Mucosa of descending colon (tissue), 3 donors: Measurements from ENCODE around the gene ARHGAP27. TPM values are rescaled to one million over a fixed set of nuclear protein-coding genes. Genes with fewer than 3 reads are reported as not detected.

Experiments
- ATAC-seq: fragments of 200-7000 bp; cut with Tn5 transposase; one replicate; pipeline ENCODE4 v1.9.1; 2020; ENCODE audit warnings: mild to moderate bottlenecking, moderate library complexity
- DNase-seq, 3 donors: peaks; one replicate each; pipeline ENCODE4 v3.0.0-alpha.2; 2020
- H3K36me3 ChIP-seq: fragments of 200-600 bp; one replicate; pipeline ENCODE4 v1.8.0; 2021; ENCODE audit warnings: low read depth, mild to moderate bottlenecking
- H3K4me1 ChIP-seq: fragments of 200-600 bp; one replicate; pipeline ENCODE4 v1.8.0; 2021; ENCODE audit warnings: low read depth, mild to moderate bottlenecking
- H3K4me3 ChIP-seq: fragments of 200-600 bp; one replicate; pipeline ENCODE4 v1.8.0; 2021; ENCODE audit warnings: mild to moderate bottlenecking
- H3K9me3 ChIP-seq: fragments of 200-600 bp; one replicate; pipeline ENCODE4 v1.8.0; 2021; ENCODE audit warnings: mild to moderate bottlenecking
- intact Hi-C, 2 donors: fragments of 100-400 bp; cut with DNase I in 1 of 2; cut with micrococcal nuclease in 1 of 2; formaldehyde crosslinking; loops; one replicate each; pipeline versions ENCODE4 v1.11.0 to v1.11.1; 2022; cut with DNase I, micrococcal nuclease
- total RNA-seq, 3 donors: library from RNA; stranded (reverse); fragmentation: NEBNext Ultra II Directional in 2 of 3; extraction: Animal tissue kit (Norgen Biotek cat#: 25700) in 2 of 3; gene quantifications; one replicate each; pipeline versions ENCODE4 v1.2.1 to v1.2.4, GENCODE V29; 2021 to 2023
- TF ChIP-seq, protein P1 (sequence below): fragments of 200-600 bp; IDR thresholded peaks from one replicate; pipeline ENCODE4 v1.8.0; 2022; ENCODE audit warnings: antibody characterized with exemption, mild to moderate bottlenecking
- donor health status: DM: no; HTN: no; CAD: no; lungs with moderate emphysema.
- donor health status: DM: no; HTN: no; CAD: no.
- donor health status: DM: no; HTN: yes; CAD: no.

The ARHGAP27 gene
- total RNA-seq, 3 donors from 2014 or later = 88.7 to 199 (median 165) TPM

DNA sequence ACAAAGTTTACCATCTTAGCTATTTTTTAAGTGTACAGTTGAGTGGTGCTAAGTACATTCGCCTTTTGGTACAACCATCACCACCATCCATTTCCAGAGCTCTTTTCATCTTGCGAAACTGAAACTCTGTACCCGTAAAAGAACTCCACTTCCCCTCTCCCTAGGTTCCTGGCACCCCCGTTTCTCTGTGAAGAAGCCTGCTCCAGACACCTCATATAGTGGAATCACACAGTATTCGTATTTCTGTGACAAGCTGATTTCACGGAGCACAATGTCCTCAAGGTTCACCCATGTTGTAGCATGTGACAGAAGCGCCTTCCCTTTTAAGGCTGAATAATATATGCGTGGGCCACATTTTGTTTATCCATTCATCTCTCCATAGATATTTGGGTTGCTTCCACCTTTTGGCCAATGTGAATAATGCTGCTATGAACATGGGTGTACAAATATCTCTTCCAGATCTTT is 61.7 kb downstream of the ARHGAP27 start:
- H3K4me1 ChIP-seq = peaks cover 8% of the 10 kb centered on the region
- ATAC-seq (no peak), DNase-seq (no peak)
- no peaks in the 10 kb centered on the region for H3K9me3 ChIP-seq
- TF ChIP-seq, protein P1, sequence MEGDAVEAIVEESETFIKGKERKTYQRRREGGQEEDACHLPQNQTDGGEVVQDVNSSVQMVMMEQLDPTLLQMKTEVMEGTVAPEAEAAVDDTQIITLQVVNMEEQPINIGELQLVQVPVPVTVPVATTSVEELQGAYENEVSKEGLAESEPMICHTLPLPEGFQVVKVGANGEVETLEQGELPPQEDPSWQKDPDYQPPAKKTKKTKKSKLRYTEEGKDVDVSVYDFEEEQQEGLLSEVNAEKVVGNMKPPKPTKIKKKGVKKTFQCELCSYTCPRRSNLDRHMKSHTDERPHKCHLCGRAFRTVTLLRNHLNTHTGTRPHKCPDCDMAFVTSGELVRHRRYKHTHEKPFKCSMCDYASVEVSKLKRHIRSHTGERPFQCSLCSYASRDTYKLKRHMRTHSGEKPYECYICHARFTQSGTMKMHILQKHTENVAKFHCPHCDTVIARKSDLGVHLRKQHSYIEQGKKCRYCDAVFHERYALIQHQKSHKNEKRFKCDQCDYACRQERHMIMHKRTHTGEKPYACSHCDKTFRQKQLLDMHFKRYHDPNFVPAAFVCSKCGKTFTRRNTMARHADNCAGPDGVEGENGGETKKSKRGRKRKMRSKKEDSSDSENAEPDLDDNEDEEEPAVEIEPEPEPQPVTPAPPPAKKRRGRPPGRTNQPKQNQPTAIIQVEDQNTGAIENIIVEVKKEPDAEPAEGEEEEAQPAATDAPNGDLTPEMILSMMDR = no peak
- H3K36me3 ChIP-seq = no peaks in the 10 kb centered on the region
- intact Hi-C loops = no loop called here
- no peak overlapping the region for H3K4me3 ChIP-seq

DNA sequence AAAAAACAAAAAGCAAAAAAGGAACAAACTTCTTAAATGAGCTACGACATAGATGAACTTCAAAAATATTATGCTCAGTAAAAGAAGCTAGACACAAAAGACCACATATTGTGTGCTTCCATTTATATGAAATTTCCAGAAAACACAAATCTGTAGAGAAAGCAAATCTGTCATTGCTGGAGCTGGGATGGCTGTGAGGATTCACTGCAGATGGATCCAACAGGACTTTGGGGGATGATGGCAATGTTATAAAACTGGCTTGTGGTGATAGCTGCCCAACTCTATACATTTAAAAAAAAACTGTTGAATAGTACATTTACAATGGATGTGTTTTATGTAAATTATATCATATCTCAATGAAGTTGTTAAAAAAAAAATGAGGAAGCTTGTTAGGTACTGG is 63.2 kb downstream of the ARHGAP27 start:
- TF ChIP-seq, protein P1 = no peak
- Histone ChIP-seq H3K4me3 (no peak overlapping the region), H3K36me3 (no peaks in the 10 kb centered on the region), H3K9me3 (no peaks in the 10 kb centered on the region), H3K4me1 (peaks cover 8% of the 10 kb centered on the region)
- intact Hi-C loops = no loop called here
- DNase-seq (no peak), ATAC-seq (no peak)

DNA sequence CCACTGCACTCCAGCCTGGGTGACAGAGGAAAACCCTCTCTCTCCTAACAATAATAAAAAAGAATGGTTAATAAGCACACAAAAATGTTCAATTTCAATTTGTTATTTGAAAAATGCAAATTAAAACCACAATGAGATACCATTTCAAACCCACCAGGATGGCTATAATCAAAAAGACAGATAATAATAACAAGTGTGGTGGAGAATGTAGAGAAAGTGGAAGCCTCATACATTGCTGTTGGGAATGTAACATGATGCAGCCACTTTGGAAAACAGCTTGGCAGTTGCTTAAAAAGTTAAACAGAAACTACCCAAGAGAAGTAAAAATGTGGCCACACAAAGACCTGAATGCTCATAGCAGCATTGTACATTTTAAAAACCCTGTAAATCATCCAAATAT is 64.0 kb downstream of the ARHGAP27 start:
- no peak for DNase-seq
- TF ChIP-seq, protein P1 = no peak
- no peaks in the 10 kb centered on the region for H3K9me3 ChIP-seq
- H3K4me1 ChIP-seq = peaks cover 8% of the 10 kb centered on the region
- intact Hi-C loops = no loop called here
- H3K36me3 ChIP-seq = no peaks in the 10 kb centered on the region
- no peak overlapping the region for H3K4me3 ChIP-seq
- no peak for ATAC-seq

DNA sequence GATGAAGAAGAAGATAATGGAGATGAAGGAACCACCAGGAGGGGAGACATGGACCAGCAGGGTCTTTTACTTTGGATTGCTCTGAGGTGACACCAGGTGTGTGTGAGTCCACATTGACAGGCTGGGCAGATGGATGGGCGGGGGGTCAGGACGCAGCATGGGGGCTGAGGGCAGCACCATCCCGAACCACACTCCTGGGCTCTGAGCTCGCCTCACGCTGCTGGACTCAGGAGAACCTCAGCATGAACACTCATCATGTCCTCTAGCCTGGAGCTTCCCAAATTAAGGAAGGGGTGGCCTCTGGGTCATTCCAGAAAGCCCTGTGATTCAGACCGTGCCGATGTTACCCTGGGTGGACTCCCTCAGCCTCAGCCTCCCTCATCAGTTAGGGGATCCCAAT is 65.5 kb downstream of the ARHGAP27 start:
- DNase-seq (no peak), ATAC-seq (no peak)
- Histone ChIP-seq H3K9me3 (no peaks in the 10 kb centered on the region), H3K4me3 (no peak overlapping the region), H3K4me1 (peaks cover 8% of the 10 kb centered on the region), H3K36me3 (no peaks in the 10 kb centered on the region)
- TF ChIP-seq, protein P1 = no peak
- intact Hi-C loops = no loop called here

DNA sequence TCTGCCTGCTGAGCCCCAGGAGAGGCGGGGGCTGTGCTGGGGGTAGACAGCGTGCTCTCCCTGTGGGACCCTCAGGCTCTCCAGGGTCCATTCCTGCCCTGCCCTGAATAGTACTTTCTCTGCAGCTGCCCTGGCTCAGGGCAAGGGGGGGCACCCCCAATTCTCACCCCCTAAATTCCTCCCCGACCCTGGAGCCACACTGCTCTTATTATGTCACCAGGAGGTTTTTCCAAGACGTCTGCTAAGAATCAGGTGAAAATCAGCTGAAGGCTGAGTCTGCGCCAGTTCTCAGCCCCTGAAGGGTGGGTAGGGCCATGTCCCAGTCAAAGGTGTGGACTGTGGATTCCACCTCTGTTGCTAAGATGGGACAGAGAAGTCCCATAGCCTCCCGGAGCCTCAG is 66.0 kb downstream of the ARHGAP27 start:
- TF ChIP-seq, protein P1 = no peak
- ATAC-seq (no peak), DNase-seq (no peak)
- Histone ChIP-seq H3K4me1 (peaks cover 6% of the 10 kb centered on the region), H3K36me3 (no peaks in the 10 kb centered on the region), H3K9me3 (no peaks in the 10 kb centered on the region), H3K4me3 (no peak overlapping the region)
- intact Hi-C loops = no loop called here

DNA sequence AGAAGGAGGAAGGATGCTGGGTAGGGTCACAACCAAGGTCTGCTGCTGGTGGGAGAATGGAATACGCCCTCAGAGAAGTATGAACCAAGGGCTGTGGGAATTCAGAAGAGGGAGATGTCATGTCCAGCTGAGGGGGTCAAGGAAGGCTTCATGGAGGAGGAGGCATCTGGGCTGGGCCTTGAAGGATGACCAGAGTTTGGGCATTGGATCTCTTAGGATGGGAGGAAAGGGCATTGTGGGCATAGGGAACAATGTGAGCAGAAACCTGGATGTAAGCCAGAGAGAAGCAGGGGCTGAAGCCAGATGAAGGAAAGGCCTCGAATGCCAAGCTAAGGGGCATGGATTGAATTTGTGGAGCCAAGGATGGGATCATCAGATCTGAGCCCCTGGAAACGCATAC is 66.6 kb downstream of the ARHGAP27 start:
- Histone ChIP-seq H3K9me3 (no peaks in the 10 kb centered on the region), H3K4me1 (no peaks in the 10 kb centered on the region), H3K4me3 (no peak overlapping the region), H3K36me3 (no peaks in the 10 kb centered on the region)
- ATAC-seq = no peak
- intact Hi-C loops = no loop called here
- TF ChIP-seq, protein P1 = no peak
- no peak for DNase-seq
